Bone marrow (tissue), 2 donors: ENCODE measurements around the gene PRKCZ.

Source experiments
- DNase-seq, 2 donors: peaks; one replicate each; lab custom pipeline; 2025; lab: John Stamatoyannopoulos, UW

Gene PRKCZ

GRCh38 chr1:2046174-2046917, 3.9 kb upstream of the PRKCZ start:
- peak in 1 of 2 donors; percentile 10 for DNase-seq

GRCh38 chr1:2046953-2047748, 3.1 kb upstream of the PRKCZ start:
- no peak for DNase-seq

GRCh38 chr1:2047749-2048729, 2.2 kb upstream of the PRKCZ start:
- DNase-seq: no peak

GRCh38 chr1:2049225-2049717, 940 bp upstream of the PRKCZ start:
- no peak for DNase-seq

- DNase-seq: no peak
Measured at GRCh38 chr1:2050461-2050792, 216 bp downstream of the PRKCZ start.

GRCh38 chr1:2050793-2051682, 827 bp downstream of the PRKCZ start:
- no peak for DNase-seq

- DNase-seq: no peak
Measured at GRCh38 chr1:2052054-2052679, 2.0 kb downstream of the PRKCZ start.

GRCh38 chr1:2052756-2053155, 2.5 kb downstream of the PRKCZ start:
- no peak for DNase-seq

- DNase-seq: no peak
Measured at GRCh38 chr1:2053217-2053616, 3.0 kb downstream of the PRKCZ start.

GRCh38 chr1:2053784-2054376, 3.7 kb downstream of the PRKCZ start:
- no peak for DNase-seq

GRCh38 chr1:2054560-2054959, 4.3 kb downstream of the PRKCZ start:
- no peak for DNase-seq

- DNase-seq: no peak
Measured at GRCh38 chr1:2055911-2056575, 5.8 kb downstream of the PRKCZ start.

- DNase-seq: no peak
Measured at GRCh38 chr1:2056955-2057590, 6.9 kb downstream of the PRKCZ start.

- DNase-seq: no peak
Measured at GRCh38 chr1:2059290-2059953, 9.2 kb downstream of the PRKCZ start.

- DNase-seq: no peak
Measured at GRCh38 chr1:2060072-2060471, 9.9 kb downstream of the PRKCZ start.

GRCh38 chr1:2060535-2060934, 10.3 kb downstream of the PRKCZ start:
- DNase-seq: no peak

GRCh38 chr1:2061065-2061778, 11.0 kb downstream of the PRKCZ start:
- no peak for DNase-seq

GRCh38 chr1:2065699-2066098, 15.5 kb downstream of the PRKCZ start:
- no peak for DNase-seq
